NCI-H226 (cell line): ENCODE results near the gene KIF26A.

Experiments
- DNase-seq: peaks from one replicate; pipeline ENCODE4 v3.0.0-alpha.2; 2015

The KIF26A gene

DNA sequence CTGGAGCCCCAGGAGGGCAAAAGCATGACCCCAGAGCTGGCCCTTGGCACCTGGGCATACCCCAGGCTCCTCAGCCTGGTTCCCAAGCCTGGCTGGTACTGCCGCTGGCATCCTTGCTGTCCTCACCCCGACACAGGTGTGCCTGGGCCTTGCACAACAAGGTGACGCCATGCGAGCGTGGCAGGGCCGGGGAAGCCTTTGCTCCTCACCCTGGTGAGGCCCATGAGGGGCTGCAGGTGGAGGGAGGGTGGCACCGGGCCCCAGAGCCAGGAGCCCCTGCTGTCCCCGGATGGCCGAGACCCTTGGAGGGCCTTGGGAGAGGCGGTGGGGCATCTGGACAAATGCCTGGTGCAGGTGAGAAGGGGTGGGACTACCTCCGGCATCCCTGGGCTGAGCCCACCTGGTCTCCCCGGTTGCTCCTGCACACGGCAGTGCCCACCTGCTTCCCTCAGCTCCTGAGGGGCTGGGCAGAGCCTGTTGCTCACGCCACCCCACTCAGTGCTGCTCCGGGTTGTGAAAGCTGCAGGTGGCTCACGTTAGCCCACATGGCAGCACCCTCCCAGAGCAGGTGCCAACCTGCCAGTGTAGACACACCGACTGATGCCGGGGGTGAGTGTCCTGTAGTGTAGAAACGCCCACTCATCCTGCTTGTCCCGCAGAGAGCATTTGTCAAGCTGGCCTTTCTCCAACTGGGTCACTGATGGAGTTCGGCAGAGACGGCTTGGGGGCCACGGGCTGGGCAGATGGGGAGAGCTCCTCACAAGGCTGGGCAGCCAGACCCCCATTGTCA lies 24.6 kb upstream of the KIF26A start:
- no peak for DNase-seq

DNA sequence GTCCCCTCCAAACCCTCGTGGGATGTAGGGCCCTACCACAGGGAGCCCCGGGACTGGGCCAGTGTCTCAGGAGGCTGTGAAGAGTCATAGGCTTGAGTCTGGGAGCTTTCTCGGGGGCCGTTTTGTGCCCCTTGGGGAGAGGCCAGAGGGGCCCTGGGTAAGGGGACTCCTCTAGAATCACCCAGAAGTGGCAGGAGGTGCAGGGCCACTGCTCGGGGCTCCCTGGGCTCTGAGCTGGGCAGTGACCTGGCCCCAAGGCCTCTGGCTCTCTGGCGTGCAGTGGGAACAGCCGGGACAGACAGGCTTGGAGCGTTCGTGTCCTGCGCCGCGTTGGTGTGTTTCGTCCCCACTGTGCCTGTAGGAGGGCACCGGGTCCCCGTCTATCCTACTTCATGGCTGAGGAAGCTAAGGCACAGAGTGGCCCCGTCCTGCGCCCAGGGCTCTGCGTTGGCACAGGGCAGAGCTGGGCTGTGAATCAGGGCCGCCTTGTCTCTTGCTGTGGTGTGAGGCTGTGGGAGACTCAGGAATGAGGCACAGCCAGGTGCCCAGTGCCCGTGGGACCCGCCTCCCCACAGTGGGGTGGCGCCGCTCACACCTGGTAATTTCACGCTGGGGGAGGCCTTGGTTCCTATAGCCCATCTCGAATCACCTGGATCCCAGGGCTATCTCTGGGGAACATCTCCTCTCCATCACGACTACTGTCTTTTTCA lies 23.8 kb upstream of the KIF26A start:
- no peak for DNase-seq

GRCh38 chr14:104115131-104115600 lies 23.2 kb upstream of the KIF26A start:
- no peak for DNase-seq

- no peak for DNase-seq
These were observed 22.6 kb upstream of the KIF26A start for GRCh38 chr14:104115691-104116287.

DNA sequence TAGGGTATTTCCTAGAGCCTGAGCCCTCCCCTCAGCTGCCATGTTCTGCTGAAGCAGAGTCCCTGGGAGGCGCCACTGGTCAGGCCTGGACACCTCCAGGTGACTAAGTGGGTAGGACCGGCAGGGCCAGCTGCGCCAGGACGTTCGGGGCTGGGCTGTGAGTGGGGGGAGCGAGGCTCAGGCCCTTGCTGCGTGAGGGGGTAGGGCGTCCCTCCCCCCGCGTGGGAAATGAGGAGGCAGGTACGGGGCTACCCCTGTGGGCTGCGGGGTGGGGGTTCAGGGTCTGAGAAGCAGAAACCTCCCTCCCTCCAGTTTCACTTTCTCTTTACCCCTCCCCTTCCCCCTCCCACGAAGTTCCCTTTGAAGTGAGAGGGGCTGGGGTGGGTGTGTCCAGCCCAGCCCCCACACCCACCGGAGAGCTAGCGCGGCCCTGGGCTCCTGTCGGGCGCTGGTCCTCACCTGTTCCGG lies 22.1 kb upstream of the KIF26A start:
- DNase-seq: no peak

DNA sequence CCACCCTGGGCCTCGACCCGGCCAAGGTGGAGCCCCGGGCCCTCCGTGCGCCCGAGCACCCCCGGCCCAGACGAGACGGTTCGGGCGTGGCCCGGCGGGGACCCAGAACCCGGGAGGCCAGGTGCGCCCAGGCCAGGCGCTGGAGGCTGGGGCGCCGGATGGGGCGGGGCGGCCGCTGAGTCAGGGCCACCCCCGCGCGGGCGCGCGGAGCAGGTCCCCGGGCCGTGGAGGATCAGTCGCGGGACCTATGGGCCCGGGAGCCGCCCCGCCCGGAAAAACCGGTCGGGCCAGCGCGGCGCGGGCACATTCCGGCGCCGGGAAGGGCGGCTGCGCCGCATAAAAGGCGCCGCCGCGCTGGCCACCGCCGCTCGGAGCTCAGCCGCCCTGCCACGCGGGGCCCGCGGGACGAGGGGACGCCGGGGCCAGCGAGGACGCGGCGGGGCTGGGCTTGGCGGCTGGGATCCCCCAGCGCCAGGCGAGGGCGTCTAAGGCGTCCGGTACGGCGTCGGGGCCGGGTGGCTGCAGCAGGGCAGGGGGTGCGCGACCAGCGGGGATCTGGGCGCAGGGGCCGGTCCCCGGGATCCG lies 21.5 kb upstream of the KIF26A start:
- DNase-seq: no peak

DNA sequence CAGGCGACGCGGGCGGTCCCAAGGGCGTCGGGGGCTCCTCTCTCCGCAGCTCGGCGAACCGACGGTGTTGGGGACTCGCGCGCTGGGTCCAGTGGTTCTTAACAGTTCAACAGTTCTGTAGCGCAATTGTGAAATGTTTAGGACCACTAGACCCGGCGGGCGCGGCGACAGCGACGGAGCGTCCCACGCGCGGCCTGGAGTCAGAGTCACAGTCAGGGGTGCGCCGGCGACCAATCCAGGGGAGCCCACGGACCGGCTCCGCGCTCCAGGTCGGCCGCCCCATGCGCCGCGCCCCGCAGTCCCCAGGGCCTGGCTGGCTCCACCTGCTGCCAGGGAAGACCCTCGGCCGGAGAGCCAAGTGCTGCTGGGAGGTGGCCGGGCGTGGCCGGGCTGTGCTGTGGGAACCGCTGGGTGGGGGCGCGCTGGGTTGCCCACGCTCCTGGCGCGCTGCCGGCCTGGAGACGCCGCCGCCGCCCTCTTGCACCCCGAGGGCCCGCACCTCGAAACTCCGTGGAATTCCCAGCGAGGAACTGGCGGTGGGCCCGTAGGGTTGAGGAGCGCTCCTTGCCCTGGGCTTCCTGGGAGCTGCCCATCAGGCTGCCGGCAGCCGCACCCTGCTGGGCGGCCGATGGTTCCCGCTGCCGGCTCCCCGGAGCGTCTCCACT lies 20.9 kb upstream of the KIF26A start:
- DNase-seq: no peak

DNA sequence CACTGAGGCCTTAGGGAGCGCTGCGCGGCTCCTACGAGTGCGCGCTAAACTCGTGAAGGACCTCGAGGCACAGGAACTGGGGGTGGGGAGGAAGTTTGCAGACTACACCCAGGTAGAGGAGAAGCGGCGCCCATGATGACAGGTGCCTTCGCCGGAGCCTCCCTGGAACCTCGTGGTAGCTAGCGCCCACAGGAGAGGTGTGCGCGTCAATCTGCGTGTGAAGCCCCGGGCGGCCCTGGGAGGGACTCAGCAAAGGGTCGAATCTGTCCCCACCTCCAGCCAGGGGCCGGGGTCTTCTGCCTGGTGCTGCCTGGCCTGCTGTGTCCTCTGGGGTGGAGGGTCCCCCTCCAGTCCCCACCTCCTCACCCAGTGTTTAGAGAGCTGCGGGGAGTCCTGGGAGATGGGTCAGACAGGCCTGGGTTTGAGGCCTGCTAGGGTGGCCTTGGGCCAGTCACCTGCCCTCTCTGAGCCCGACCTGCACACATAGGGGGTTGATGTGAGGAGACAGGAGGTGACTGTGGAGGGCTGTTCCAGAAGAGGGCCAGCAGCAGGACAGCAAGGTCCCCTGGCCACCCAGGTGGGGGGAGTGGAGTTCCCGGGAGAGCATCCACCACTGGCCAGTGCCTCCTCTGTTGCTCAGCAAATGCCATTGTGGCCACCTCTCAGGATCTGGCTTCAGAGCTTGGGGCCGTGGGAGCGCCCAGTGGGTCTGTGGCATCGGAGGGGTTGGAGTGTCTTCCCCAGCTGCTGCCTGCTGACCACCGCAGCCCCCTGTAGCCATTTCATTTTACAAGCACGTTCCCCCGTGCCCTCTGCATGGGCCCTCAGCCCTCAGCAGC lies 20.2 kb upstream of the KIF26A start:
- DNase-seq: no peak

GRCh38 chr14:104119119-104119487 lies 19.3 kb upstream of the KIF26A start:
- DNase-seq: no peak

- DNase-seq: no peak
These were observed 18.7 kb upstream of the KIF26A start for GRCh38 chr14:104119488-104120251.

DNA sequence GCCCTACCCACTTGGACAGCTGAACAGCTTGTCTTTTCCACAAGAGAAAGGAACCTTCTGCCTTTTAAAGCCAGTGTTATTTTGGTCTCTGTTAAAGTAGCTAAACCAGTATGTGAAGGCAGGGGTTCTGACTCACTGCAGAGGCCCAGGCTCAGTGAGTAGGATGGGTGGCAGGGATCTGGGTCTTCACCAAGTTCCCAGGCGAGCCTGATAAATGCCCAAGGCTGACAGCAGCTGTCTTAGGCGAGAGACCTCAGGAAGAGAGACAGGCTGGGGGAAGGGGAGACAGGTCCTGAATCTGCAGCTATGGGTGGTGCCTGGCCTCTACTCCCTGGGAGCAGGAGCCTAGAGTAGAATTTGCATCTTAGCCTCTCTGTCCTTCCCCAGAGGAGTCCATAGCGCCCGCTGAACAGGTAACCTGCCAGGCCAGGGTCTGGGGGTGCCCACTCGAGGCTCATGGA lies 18.1 kb upstream of the KIF26A start:
- no peak for DNase-seq

DNA sequence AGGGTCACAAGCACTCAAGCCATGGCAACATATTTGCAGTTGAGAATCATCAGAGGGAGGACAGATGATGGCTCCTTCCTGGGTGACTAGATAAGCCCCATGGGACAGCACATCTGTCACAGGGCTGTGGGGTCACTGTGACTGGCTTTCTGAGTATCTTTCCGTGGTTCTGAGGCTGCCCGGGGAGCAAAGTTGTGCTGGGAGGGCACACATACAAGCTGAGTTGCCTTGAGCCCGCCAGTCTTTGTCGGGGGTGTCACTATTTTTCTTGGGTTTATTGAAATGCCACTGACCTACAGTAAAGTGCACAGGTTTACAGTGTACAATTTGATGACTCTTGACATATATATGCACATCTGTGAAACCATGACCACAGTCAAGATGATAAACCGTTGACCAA lies 17.2 kb upstream of the KIF26A start:
- DNase-seq: no peak

DNA sequence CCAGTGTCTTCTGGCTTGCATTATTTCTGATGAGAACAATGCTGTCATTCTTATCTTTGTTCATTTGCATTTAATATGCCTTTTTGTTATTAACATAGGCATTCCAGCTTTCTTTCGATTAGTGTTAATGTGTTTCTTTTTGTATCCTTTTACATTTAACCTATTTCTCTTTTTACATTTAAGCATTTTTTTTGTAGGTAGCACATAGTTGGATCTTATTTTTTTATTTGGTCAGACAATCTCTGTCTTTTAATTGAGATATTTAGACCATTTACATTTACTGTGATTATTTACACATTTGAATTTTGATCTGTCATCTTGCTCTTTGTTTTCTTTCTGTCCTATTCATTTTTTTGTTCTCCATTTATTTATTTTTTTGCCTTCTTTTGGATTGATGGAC lies 14.5 kb upstream of the KIF26A start:
- no peak for DNase-seq

DNA sequence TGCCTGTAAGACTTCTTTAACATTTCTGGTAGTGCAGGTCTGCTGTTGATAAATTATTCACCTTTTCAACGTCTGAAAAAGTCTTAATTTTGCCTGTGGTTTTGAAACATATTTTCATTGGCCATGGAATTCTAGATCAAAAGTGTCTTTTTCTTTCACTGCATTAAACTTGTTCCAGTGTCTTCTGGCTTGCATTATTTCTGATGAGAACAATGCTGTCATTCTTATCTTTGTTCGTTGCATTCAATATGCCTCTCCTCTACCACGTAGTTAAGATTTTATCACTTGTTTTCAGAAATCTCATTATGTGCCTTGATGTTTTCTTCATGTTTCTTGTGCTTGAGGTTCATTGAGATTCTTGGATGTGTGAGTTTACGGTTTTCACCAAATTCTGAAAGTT lies 13.4 kb upstream of the KIF26A start:
- DNase-seq: no peak

- no peak for DNase-seq
These were observed 11.6 kb upstream of the KIF26A start for GRCh38 chr14:104126753-104127152.

DNA sequence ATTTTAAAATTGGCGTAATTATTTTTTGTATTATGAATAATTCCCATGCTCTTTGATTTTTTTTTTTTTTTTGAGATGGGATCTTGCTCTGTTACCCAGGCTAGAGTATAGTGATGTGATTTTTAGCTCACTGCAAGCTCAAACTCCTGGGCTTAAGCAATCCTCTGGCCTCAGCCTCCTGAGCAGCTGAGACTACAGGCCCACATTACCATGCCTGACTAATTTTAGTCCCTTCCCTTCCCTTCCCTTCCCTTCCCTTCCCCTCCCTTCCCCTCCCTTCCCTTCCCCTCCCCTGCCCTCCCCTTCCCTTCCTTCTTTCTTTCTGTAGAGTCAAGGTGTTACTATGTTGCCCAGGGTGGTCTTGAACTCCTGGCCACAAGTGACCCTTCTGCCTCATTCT lies 9.4 kb upstream of the KIF26A start:
- DNase-seq: no peak

DNA sequence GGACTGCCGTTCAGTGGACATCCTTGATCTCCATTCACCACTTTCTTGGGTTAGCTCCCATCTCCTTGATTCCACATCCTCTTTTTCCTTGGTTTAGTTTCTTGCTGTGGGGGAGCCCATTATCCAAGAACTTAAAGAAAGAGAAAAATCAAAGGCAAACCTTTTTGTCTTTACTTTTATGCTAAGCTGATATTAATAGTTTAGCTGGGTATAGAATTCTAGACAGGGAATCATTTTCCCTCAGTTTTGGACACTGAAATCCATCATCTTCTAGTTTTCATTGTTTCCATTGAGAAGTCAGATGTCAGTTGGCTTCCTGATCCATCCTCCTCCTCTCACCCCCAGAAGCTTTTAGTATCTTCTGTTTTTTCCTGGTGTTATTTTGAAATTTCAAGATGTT lies 8.8 kb upstream of the KIF26A start:
- no peak for DNase-seq

DNA sequence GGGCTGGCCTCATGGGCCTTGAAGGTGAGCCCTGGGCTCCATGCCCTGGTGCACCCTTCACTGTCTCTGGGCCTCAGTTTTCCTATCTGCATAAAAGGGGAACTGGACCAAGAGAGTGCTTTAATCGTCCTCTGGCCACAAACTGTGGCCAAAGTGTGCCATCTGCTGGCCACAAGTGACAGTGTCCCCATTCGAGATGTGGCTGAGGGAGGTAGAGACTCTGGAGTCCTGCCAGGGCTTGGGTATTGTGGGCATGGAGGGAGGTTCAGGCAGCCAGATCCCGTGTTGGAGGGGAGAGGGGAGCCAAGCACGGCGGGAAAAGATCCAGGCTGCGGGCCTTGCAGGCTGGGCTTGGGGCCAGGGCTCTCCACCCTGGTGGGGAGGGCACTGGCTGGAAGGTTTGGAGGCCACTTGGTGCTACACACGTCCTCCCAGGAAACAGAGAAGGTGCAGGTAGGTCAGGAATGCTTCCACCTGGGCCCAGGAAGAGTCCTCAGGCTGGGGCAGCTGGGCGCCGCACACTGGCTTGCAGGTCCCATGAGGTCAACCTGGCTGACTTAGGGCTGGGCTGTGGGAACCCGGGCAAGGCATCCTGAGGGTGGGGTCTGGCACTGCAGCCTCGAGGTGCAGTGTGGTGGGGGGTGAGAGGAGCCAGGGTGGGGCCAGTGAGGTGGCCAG lies 7.3 kb upstream of the KIF26A start:
- DNase-seq: peak; percentile 22

DNA sequence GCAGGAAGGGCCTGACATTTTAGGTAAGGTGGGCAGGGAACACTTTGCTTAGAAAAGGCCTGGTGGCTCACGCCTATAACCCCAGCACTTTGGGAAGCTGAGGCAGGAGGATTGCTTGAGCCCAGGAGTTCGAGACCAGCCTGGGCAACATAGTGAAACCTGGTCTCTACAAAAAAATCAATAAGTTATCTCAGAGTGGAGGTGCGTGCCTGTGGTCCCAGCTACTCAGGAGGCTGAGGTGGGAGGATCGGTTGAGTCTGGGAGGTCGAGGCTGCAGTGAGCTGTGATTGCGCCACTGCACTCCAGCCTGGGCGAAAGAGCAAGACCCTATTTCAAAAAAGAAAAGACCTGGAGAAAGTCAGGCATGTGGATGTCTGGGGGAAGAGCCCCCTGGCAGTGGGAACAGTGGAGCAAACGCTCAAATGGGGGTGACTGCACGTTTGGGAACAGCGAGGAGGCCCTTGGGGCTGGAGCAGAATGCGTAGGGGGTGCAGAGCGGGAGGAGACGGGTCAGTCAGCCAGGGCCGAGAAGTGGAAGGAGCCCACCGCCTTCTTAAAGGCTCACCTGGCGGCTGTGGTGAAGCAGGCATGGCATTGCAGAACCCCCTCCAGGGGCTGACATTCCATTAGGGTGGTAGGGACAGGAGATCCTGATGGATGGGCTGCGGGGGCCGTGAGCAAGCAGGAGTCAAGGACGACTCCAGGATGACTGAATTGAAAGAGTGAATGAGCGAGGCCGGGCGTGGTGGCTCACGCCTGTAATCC lies 6.2 kb upstream of the KIF26A start:
- no peak for DNase-seq

DNA sequence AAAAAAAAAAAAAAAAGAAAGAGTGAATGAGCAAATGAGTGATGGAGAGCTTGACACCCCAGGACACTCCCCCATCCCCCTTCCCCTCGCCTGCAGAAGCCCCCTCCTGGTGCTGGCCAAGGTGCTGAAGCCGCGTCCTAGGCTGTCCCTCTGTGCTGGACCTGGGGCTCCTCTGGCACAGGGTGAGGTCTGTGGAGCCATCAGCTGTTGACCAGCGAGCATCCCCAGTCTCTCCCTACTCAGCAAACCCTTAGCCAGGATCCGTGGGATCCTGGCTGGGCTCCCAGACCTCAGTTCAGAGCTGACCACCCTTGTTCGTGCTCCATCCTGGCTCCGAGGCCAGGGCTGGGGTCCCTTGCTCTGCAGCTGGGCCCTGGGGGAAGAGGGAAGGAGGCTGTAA lies 5.4 kb upstream of the KIF26A start:
- DNase-seq: no peak
